HG03575 (cell line): Measurements from ENCODE around the gene TIMP2.
"Not testable (repeated sequence)": the region's sequence is repeated elsewhere in the genome, so short reads cannot be mapped to it uniquely, and the experiment has no call there.

Experiments
- ATAC-seq: cut with Tn5 transposase; IDR thresholded peaks from one replicate; pipeline ENCODE4 v1.9.1; 2021; ENCODE audit not compliant: unreplicated experiment, insufficient number of reproducible peaks, low FRiP score; ENCODE audit errors: extremely low read depth

The TIMP2 gene, protein sequence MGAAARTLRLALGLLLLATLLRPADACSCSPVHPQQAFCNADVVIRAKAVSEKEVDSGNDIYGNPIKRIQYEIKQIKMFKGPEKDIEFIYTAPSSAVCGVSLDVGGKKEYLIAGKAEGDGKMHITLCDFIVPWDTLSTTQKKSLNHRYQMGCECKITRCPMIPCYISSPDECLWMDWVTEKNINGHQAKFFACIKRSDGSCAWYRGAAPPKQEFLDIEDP

DNA sequence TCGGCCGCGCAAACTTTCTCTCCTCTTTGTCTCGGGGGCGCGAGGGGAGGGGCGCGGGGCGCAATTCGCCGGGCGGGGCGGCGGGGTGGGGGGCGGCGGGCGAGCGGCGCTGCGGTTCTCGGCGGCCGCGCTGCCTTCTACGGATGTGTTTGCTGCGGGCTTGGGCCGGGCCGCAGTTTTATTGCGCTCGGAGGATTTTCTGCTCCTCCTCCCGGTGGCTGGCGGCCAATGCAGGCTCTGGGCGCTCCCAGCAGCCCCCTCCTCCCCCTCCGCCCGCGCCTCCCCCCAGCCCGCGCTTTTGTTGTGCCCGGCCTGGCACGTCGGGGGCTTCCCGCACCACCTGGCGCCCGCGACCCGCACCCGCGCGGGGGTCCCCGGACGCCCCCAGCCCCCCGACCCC is at the start of gene TIMP2:
Gene TIMP2, minus strand, starts transcription at position 154 of the 400 bp plus-strand sequence. CDS start 299 bp downstream, outside the sequence.
- ATAC-seq = no peak

- ATAC-seq = no peak
Observed at GRCh38 chr17:78973792-78974520, 48.8 kb upstream of the TIMP2 start.

GRCh38 chr17:78973196-78973595 is 48.0 kb upstream of the TIMP2 start:
- ATAC-seq = no peak

- no peak for ATAC-seq
Observed at GRCh38 chr17:78972507-78973105, 47.4 kb upstream of the TIMP2 start.

DNA sequence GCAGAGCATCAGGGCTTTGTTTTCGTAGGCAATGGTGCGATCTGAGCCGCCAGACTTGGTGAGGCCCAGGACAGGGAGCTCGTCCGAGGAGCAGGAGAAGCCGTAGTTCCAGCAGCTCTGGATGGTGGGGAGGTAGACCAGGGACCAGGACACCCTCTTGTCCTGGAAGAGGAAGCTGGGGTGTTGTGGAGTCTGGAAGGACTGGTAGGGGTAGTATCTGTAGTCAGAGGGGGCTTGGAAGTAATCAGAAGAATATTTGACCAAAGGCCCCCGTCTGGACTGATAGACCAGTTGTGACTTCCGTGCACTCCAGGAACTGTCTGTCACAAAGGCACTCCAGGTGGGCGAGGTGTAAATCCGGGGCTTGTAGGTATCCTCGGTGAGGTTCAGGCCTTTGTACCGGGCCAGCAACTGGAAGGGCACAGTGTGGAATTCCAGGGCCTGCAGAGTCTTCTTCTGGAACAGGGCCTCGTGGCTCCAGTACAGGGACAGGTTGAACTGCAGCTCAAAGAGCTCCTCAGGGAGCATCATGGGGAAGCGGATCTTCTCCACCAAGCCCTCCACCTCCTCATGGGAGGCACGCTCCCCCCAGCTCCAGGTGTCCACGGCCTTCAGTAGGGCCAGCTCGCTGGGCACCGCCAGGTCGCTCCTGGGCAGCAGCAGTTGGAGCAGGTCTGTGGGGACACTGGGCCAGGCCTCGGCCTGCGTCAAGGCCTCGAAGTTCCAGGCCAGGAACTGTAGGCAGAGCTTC is 46.7 kb upstream of the TIMP2 start:
- ATAC-seq = no peak

DNA sequence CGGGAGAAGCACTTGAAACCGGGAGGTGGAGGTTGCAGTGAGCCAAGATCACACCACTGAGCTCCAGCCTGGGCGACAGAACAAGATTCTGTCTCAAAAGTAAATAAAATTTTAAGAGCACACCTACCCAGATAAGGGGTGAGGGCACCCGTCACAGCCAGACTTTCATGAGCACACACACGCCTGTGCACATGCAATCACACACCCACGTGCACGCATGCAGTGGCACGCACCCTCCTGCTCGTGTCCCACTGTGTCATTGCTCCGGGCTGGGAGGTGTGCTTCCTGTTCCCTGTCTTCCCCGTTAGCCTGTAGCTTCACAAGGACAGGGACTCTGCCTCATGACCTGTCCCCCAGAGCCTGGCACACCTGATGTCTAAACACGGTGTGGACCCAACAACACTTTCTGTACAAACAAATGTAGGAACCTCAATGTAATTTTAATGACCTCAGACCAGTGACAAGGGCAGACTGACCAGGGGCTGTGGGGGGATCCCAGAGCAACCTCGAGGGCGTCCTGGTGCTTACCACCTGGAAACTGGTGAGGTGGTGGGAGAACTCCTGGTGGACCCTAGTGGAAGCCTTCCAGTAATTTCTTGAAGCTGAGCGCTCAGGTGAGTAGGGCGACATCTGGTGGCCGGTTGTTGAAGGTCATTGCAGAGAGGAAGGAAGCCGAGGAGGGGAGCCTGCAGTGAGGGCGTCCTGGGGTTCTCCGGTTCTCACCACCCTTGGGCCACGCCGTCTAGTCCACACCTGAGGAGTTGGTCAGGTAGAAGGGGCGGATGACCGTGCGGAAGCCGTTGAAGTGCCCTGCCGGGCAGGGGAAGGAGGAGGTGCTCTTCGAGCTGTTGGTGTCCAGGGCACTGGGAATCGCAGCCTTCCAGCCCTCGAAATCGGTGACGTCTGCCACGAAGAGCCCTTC is 45.9 kb upstream of the TIMP2 start:
- no peak for ATAC-seq

DNA sequence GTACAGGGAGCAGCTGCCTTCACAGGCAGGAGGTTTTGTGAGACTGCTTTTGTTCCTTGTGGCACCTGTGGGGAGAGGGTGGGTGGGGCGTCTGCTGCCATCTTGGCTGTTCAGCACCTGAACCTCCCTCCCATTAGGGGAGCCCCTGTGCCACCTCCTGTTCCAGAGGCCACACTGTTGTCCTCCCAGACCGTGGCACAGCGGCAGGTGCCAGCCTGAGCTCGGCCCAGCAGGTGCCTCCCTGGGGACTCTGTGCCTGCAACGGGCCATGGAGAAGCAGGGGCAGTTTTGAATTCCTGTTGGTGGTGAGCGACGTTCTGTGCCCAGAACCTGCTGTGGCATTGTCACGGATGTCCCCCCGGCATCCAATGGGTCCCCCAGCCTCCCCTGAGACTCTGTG is 44.7 kb upstream of the TIMP2 start:
- no peak for ATAC-seq

- no peak for ATAC-seq
Observed at GRCh38 chr17:78967782-78968362, 42.7 kb upstream of the TIMP2 start.

GRCh38 chr17:78966910-78967600 is 41.9 kb upstream of the TIMP2 start:
- ATAC-seq = no peak

- no peak for ATAC-seq
Observed at GRCh38 chr17:78966123-78966813, 41.1 kb upstream of the TIMP2 start.

GRCh38 chr17:78965491-78965924 is 40.3 kb upstream of the TIMP2 start:
- no peak for ATAC-seq

- no peak for ATAC-seq
Observed at GRCh38 chr17:78963378-78963777, 38.2 kb upstream of the TIMP2 start.

GRCh38 chr17:78962984-78963348 is 37.8 kb upstream of the TIMP2 start:
- not testable (repeated sequence) for ATAC-seq

GRCh38 chr17:78962345-78962983 is 37.3 kb upstream of the TIMP2 start:
- no peak for ATAC-seq

- no peak for ATAC-seq
Observed at GRCh38 chr17:78961571-78961970, 36.4 kb upstream of the TIMP2 start.

DNA sequence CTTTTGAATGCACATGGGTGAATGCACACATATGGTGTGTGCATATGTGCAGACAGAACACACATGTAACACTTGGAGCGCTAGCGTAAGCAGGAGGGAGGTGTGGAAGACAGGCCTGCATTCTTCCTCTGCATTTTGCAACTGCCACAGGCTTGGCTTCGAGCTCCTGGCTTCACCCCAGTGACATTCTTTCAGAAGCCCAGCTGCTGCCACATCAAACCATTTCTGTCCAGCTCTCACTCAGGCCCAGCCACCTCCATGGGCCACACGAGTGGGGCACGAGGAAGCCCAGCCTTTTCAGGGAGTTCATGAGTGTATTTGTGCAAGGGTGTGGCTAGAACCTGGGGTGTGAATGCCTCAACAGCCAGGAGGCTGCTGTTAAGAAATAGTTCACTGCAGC is 35.7 kb upstream of the TIMP2 start:
- no peak for ATAC-seq

GRCh38 chr17:78959803-78960202 is 34.6 kb upstream of the TIMP2 start:
- no peak for ATAC-seq
